Activated naive CD8-positive, alpha-beta T cell treated with anti-CD3 and anti-CD28 coated beads, Interleukin-2, amount 50 U/mL, for 16 hours (primary cell): ENCODE data around the gene GNAI2.

Experiments used
- DNase-seq: peaks from one replicate; pipeline ENCODE4 v3.0.0-alpha.2; 2020; ENCODE audit warnings: low read depth, low spot score

Gene GNAI2

GRCh38 chr3:50297896-50298725 is 62.1 kb downstream of the GNAI2 start:
- no peak for DNase-seq

GRCh38 chr3:50298836-50299637 is 63.0 kb downstream of the GNAI2 start, which contains the start of the genes HYAL3 and NAA80:
TSS of gene HYAL3 (minus strand) at chr3:50299405. CDS start at chr3:50295602, 3,803 bp downstream.
TSS of gene NAA80 (minus strand) at chr3:50299405. CDS start at chr3:50297463, 1,942 bp downstream.
- peak; percentile 99 for DNase-seq

- no peak for DNase-seq
Observed at GRCh38 chr3:50299638-50299928, 63.6 kb downstream of the GNAI2 start.

GRCh38 chr3:50299929-50300680 is 64.1 kb downstream of the GNAI2 start:
- DNase-seq, result no peak

- DNase-seq, result no peak
Observed at GRCh38 chr3:50300681-50301254, 64.8 kb downstream of the GNAI2 start.

- no peak for DNase-seq
Observed at GRCh38 chr3:50302095-50303012, 66.3 kb downstream of the GNAI2 start.

- no peak for DNase-seq
Observed at GRCh38 chr3:50303013-50303815, 67.2 kb downstream of the GNAI2 start, which contains the start of gene HYAL1. TSS of gene HYAL1 (minus strand) at chr3:50303574. CDS start at chr3:50302956, 618 bp downstream.

GRCh38 chr3:50304601-50305000 is 68.6 kb downstream of the GNAI2 start:
- DNase-seq, result no peak
